Spinal cord (tissue), 10 donors: ENCODE data around the gene ACTR1B. TPM values are rescaled to one million over a fixed set of nuclear protein-coding genes. Genes with fewer than 3 reads are reported as not detected.
"Not testable (repeated sequence)": the region's sequence is repeated elsewhere in the genome, so short reads cannot be mapped to it uniquely, and the experiment has no call there.

ENCODE experiments used
- DNase-seq, 6 donors: peaks; one replicate each; pipeline versions ENCODE4 v3.0.0 to v3.0.0-alpha.2; 2013 to 2015; ENCODE audit warnings: low spot score in 6 of 6, low read depth in 4 of 6
- H3K27ac ChIP-seq: one replicate; pipeline ENCODE4 v1.5.1; 2013; ENCODE audit warnings: low read depth, low read length, control low read depth
- H3K27me3 ChIP-seq: one replicate; pipeline ENCODE4 v1.6.1; 2013; ENCODE audit warnings: low read length; ENCODE audit not compliant: control insufficient read depth, insufficient read depth
- H3K36me3 ChIP-seq: one replicate; pipeline ENCODE4 v1.6.1; 2013; ENCODE audit warnings: low read length; ENCODE audit not compliant: control insufficient read depth, insufficient read depth
- H3K4me1 ChIP-seq: one replicate; pipeline ENCODE4 v1.6.1; 2013; ENCODE audit warnings: low read length; ENCODE audit not compliant: control insufficient read depth, insufficient read depth
- H3K4me3 ChIP-seq: one replicate; pipeline ENCODE4 v1.5.1; 2013; ENCODE audit warnings: low read depth, low read length, control low read depth
- H3K9me3 ChIP-seq: one replicate; pipeline ENCODE4 v1.6.1; 2013; ENCODE audit warnings: low read length; ENCODE audit not compliant: control insufficient read depth, insufficient read depth
- WGBS: methylation state at CpG from one replicate; pipeline ENCODE4 v1.1.5; 2013; ENCODE audit warnings: missing lambda C conversion rate; ENCODE audit not compliant: insufficient coverage; 5-methylcytosine and 5-hydroxymethylcytosine counted together
- polyA plus RNA-seq, 2 donors: library from polyadenylated mRNA; unstranded; fragments of 120-200 nt; gene quantifications; one replicate each; pipeline ENCODE4 v1.2.1, GENCODE V29; 2013; ENCODE audit not compliant: insufficient read length in 2 of 2
- total RNA-seq, 2 donors: library from RNA; depleted of rRNA in 1 of 2; stranded (reverse); fragments of 120-200 nt in 1 of 2; fragments of >200 nt in 1 of 2; gene quantifications; one replicate each; pipeline versions ENCODE4 v1.2.3 to v1.2.4, GENCODE V29; 2013 to 2014
- donor health status: healthy.

Gene ACTR1B
- total and polyA plus RNA-seq, 4 donors = 44.0 to 77.3 (median 63.8) TPM

GRCh38 chr2:97626049-97626430, 37.8 kb downstream of the ACTR1B start:
- 64% methylated on average over 6 of the region's 8 CpGs for WGBS
- H3K9me3 ChIP-seq, H3K36me3 ChIP-seq, H3K27ac ChIP-seq, H3K27me3 ChIP-seq, DNase-seq, H3K4me3 ChIP-seq, H3K4me1 ChIP-seq: not testable (repeated sequence)

- not testable (repeated sequence) for H3K9me3 ChIP-seq, H3K36me3 ChIP-seq, DNase-seq, H3K4me1 ChIP-seq, H3K27ac ChIP-seq, H3K27me3 ChIP-seq, H3K4me3 ChIP-seq
- WGBS = 67% methylated on average over 1 of the region's 8 CpGs
Observed at GRCh38 chr2:97625354-97626048, 38.3 kb downstream of the ACTR1B start.

- H3K27me3 ChIP-seq, H3K9me3 ChIP-seq, H3K4me1 ChIP-seq, H3K4me3 ChIP-seq, DNase-seq, H3K27ac ChIP-seq, H3K36me3 ChIP-seq: not testable (repeated sequence)
Observed at GRCh38 chr2:97622976-97623375, 40.9 kb downstream of the ACTR1B start.

GRCh38 chr2:97620492-97620891, 43.4 kb downstream of the ACTR1B start:
- DNase-seq, H3K27me3 ChIP-seq, H3K4me1 ChIP-seq, H3K27ac ChIP-seq, H3K4me3 ChIP-seq, H3K9me3 ChIP-seq, H3K36me3 ChIP-seq: not testable (repeated sequence)
- 75% methylated on average over 1 of the region's 1 CpG for WGBS

GRCh38 chr2:97618939-97619827, 44.7 kb downstream of the ACTR1B start:
- H3K36me3 ChIP-seq, H3K9me3 ChIP-seq, H3K4me3 ChIP-seq, H3K27me3 ChIP-seq, DNase-seq, H3K4me1 ChIP-seq, H3K27ac ChIP-seq: not testable (repeated sequence)
- WGBS = 49% methylated on average over 6 of the region's 14 CpGs

- H3K27me3 ChIP-seq = no peaks in the 10 kb centered on the region
- 86% methylated on average over 4 of the region's 6 CpGs for WGBS
- no peak for DNase-seq
- H3K4me1 ChIP-seq = no peaks in the 10 kb centered on the region
- H3K36me3 ChIP-seq = no peaks in the 10 kb centered on the region
- H3K9me3 ChIP-seq = no peaks in the 10 kb centered on the region
- H3K27ac ChIP-seq = no peak overlapping the region
- no peak overlapping the region for H3K4me3 ChIP-seq
Observed at GRCh38 chr2:97617911-97618310, 45.9 kb downstream of the ACTR1B start.

- not testable (repeated sequence) for H3K9me3 ChIP-seq, H3K4me3 ChIP-seq, H3K36me3 ChIP-seq, H3K27me3 ChIP-seq, DNase-seq, H3K27ac ChIP-seq, H3K4me1 ChIP-seq
- no CpG with 5 or more reads among the region's 8 CpGs for WGBS
Observed at GRCh38 chr2:97615746-97616145, 48.1 kb downstream of the ACTR1B start.

GRCh38 chr2:97611895-97612294, 51.9 kb downstream of the ACTR1B start:
- H3K36me3 ChIP-seq, H3K4me1 ChIP-seq, H3K9me3 ChIP-seq, H3K4me3 ChIP-seq, H3K27me3 ChIP-seq, H3K27ac ChIP-seq, DNase-seq: not testable (repeated sequence)
- WGBS = no CpG with 5 or more reads among the region's 7 CpGs

- not testable (repeated sequence) for H3K4me3 ChIP-seq, H3K27me3 ChIP-seq, H3K9me3 ChIP-seq, H3K27ac ChIP-seq, DNase-seq, H3K36me3 ChIP-seq, H3K4me1 ChIP-seq
- WGBS = 100% methylated on average over 1 of the region's 4 CpGs
Observed at GRCh38 chr2:97608745-97609144, 55.1 kb downstream of the ACTR1B start.
